Measurements from ENCODE around the gene USP35. TPM values are rescaled to one million over a fixed set of nuclear protein-coding genes. Genes with fewer than 3 reads are reported as not detected.

The USP35 gene
- total RNA-seq, 1 donor from 2014 or later = 5.8 TPM

DNA sequence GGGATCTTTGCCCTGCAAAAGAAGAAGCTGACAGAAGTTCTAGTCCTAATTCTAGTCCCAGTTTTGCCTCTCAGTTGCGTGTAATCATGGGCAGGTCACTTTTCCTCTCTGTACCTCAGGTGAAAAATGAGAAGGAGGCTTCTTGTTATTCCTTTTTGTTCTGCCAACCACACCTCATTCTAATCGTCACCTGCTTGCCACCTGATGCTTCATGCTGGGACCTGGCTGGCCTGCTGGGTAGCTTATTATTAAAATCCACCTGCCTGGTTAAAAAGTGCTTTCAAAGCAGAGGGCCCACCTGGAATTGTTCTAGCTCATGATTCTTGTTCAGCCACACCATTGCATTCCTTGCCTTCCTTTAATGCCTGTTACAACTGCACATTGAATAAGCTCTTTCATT is 40.9 kb upstream of the USP35 start:
- no peaks in the 10 kb centered on the region for H3K27me3 ChIP-seq (ENCODE audit: low read depth)
- no peak for DNase-seq
- H3K9me3 ChIP-seq (replicated peaks) = no peaks in the 10 kb centered on the region
- intact Hi-C loops (cut with micrococcal nuclease) = no loop called here
- H3K4me3 ChIP-seq = no peak overlapping the region
- peaks cover 9% of the 10 kb centered on the region for H3K4me1 ChIP-seq
- no peak overlapping the region for H3K27ac ChIP-seq (replicated peaks)
- TF ChIP-seq, protein P1, sequence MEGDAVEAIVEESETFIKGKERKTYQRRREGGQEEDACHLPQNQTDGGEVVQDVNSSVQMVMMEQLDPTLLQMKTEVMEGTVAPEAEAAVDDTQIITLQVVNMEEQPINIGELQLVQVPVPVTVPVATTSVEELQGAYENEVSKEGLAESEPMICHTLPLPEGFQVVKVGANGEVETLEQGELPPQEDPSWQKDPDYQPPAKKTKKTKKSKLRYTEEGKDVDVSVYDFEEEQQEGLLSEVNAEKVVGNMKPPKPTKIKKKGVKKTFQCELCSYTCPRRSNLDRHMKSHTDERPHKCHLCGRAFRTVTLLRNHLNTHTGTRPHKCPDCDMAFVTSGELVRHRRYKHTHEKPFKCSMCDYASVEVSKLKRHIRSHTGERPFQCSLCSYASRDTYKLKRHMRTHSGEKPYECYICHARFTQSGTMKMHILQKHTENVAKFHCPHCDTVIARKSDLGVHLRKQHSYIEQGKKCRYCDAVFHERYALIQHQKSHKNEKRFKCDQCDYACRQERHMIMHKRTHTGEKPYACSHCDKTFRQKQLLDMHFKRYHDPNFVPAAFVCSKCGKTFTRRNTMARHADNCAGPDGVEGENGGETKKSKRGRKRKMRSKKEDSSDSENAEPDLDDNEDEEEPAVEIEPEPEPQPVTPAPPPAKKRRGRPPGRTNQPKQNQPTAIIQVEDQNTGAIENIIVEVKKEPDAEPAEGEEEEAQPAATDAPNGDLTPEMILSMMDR (IDR thresholded peaks at IDR 0.05; ENCODE audit: borderline replicate concordance) = no peak
- peaks cover 2% of the 10 kb centered on the region for H3K36me3 ChIP-seq

GRCh38 chr11:78149646-78150045 is 39.1 kb upstream of the USP35 start:
- Histone ChIP-seq H3K4me3 (no peak overlapping the region), H3K27ac (replicated peaks) (no peak overlapping the region), H3K36me3 (no peaks in the 10 kb centered on the region), H3K9me3 (replicated peaks) (no peaks in the 10 kb centered on the region), H3K4me1 (peaks cover 8% of the 10 kb centered on the region), H3K27me3 (ENCODE audit: low read depth) (no peaks in the 10 kb centered on the region)
- no peak for DNase-seq
- TF ChIP-seq, protein P1 (IDR thresholded peaks at IDR 0.05; ENCODE audit: borderline replicate concordance) = peak; percentile 56
- intact Hi-C loops (cut with micrococcal nuclease) = no loop called here

DNA sequence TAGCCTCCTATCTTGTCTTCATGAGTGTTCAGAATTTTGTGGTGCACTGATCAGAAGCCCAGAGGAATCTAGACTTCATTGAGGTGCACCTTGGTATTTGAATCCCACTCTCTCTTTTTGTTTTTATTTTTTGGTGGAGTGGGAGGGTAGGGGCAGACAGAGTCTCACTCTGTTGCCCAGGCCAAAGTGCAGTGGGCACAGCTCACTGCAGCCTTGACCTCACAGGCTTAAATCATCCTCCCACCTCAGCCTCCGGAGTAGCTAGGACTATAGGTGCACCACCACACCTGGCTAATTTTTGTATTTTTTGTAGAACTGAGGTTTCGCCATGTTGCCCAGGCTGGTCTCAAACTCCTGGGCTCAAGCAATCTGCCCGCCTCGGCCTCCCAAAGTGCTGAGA is 38.4 kb upstream of the USP35 start:
- TF ChIP-seq, protein P1 (IDR thresholded peaks at IDR 0.05; ENCODE audit: borderline replicate concordance) = no peak
- intact Hi-C loops (cut with micrococcal nuclease) = no loop called here
- Histone ChIP-seq H3K36me3 (no peaks in the 10 kb centered on the region), H3K4me1 (peaks cover 8% of the 10 kb centered on the region), H3K27ac (replicated peaks) (no peak overlapping the region), H3K27me3 (ENCODE audit: low read depth) (no peaks in the 10 kb centered on the region), H3K9me3 (replicated peaks) (no peaks in the 10 kb centered on the region), H3K4me3 (no peak overlapping the region)
- DNase-seq = no peak

- no peak for DNase-seq
- TF ChIP-seq, protein P1 (IDR thresholded peaks at IDR 0.05; ENCODE audit: borderline replicate concordance) = no peak
- Histone ChIP-seq H3K9me3 (replicated peaks) (no peaks in the 10 kb centered on the region), H3K36me3 (no peaks in the 10 kb centered on the region), H3K4me3 (no peak overlapping the region), H3K27me3 (ENCODE audit: low read depth) (no peaks in the 10 kb centered on the region), H3K27ac (replicated peaks) (no peak overlapping the region), H3K4me1 (peaks cover 8% of the 10 kb centered on the region)
- intact Hi-C loops (cut with micrococcal nuclease) = no loop called here
Observed at GRCh38 chr11:78150754-78151153, 38.0 kb upstream of the USP35 start.

DNA sequence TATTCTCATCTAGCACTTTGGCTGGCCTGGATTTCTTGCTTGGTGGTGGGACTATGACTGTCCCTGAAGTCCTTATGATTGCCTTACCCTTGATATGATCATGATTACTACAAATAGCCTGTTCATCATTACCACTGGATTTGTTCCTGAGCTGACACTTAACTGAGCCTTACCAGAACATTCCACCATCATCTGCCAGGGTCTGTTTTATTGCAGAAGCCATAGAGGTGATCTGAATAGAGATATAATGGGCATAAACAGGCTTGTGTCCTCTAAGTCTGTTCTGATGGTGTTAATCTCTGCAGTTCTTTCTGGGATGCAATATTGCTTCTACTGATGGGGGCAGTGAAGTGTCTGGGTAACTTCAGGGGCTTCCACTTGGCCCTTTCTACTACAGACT is 36.9 kb upstream of the USP35 start:
- no peaks in the 10 kb centered on the region for H3K36me3 ChIP-seq
- DNase-seq = no peak
- H3K4me3 ChIP-seq = no peak overlapping the region
- no peak overlapping the region for H3K27ac ChIP-seq (replicated peaks)
- H3K4me1 ChIP-seq = peaks cover 8% of the 10 kb centered on the region
- intact Hi-C loops (cut with micrococcal nuclease) = no loop called here
- no peaks in the 10 kb centered on the region for H3K9me3 ChIP-seq (replicated peaks)
- H3K27me3 ChIP-seq (ENCODE audit: low read depth) = no peaks in the 10 kb centered on the region
- TF ChIP-seq, protein P1 (IDR thresholded peaks at IDR 0.05; ENCODE audit: borderline replicate concordance) = no peak

All from left ventricle myocardium inferior (tissue), 1 donor.